HG03469 (cell line): Measurements from ENCODE around the gene ABAT.

Experiments used
- ATAC-seq: cut with Tn5 transposase; IDR thresholded peaks from one replicate; pipeline ENCODE4 v1.9.1; 2021; ENCODE audit warnings: mild to moderate bottlenecking, moderate library complexity, moderate number of reproducible peaks; ENCODE audit not compliant: unreplicated experiment

The ABAT gene

GRCh38 chr16:8808009-8808408 lies 133.6 kb downstream of the ABAT start:
- no peak for ATAC-seq

GRCh38 chr16:8808613-8809353 lies 134.4 kb downstream of the ABAT start:
- no peak for ATAC-seq

GRCh38 chr16:8812162-8812843 lies 137.9 kb downstream of the ABAT start:
- no peak for ATAC-seq

GRCh38 chr16:8814095-8814806 lies 139.8 kb downstream of the ABAT start:
- no peak for ATAC-seq

GRCh38 chr16:8816967-8817655 lies 142.7 kb downstream of the ABAT start:
- ATAC-seq = no peak

GRCh38 chr16:8818504-8819270 lies 144.3 kb downstream of the ABAT start:
- ATAC-seq = peak; percentile 78

- no peak for ATAC-seq
Measured at GRCh38 chr16:8819411-8820034, 145.1 kb downstream of the ABAT start.

GRCh38 chr16:8822403-8822802 lies 148.0 kb downstream of the ABAT start:
- no peak for ATAC-seq

- ATAC-seq = no peak
Measured at GRCh38 chr16:8826278-8826879, 152.0 kb downstream of the ABAT start.

GRCh38 chr16:8828541-8829165 lies 154.2 kb downstream of the ABAT start:
- no peak for ATAC-seq

- ATAC-seq = no peak
Measured at GRCh38 chr16:8831450-8831849, 157.0 kb downstream of the ABAT start.

GRCh38 chr16:8831871-8832716 lies 157.7 kb downstream of the ABAT start:
- ATAC-seq = no peak

- no peak for ATAC-seq
Measured at GRCh38 chr16:8832717-8833105, 158.3 kb downstream of the ABAT start.
